HL-60 (cell line): Measurements from ENCODE around the gene OR7C2.

Experiments used
- DNase-seq, 2 experiments: peaks; one replicate each; pipeline ENCODE4 v3.0.0-alpha.2; 2010 to 2020; ENCODE audit warnings: low read depth in 1 of 2, low spot score in 1 of 2
- H3K27ac ChIP-seq: fragments of 250-450 bp; sonication (Bioruptor Pico); replicated peaks from 2 replicates; pipeline ENCODE4 v1.5.1; 2020; ENCODE audit warnings: mild to moderate bottlenecking, moderate library complexity
- H3K27me3 ChIP-seq: fragments of 250-450 bp; sonication (Bioruptor Pico); 2 replicates; pipeline ENCODE4 v1.5.1; 2021; ENCODE audit warnings: mild to moderate bottlenecking, moderate library complexity; ENCODE audit not compliant: insufficient read depth, poor library complexity, severe bottlenecking
- H3K4me3 ChIP-seq: replicated peaks from 2 replicates; pipeline ENCODE4 v1.5.1; 2011; ENCODE audit warnings: mild to moderate bottlenecking, control low read depth, low read length; ENCODE audit not compliant: insufficient read depth
- CTCF ChIP-seq: IDR thresholded peaks from one replicate; pipeline ENCODE4 v1.5.1; 2011; ENCODE audit warnings: low read length, control low read depth, inconsistent platforms; ENCODE audit not compliant: insufficient read depth
- GABPA ChIP-seq: IDR thresholded peaks from 2 replicates; pipeline ENCODE4 v1.6.1; 2012; ENCODE audit warnings: low read depth
- POLR2AphosphoS5 ChIP-seq: IDR thresholded peaks from 2 replicates; pipeline ENCODE4 v1.6.1; 2012; ENCODE audit warnings: low read depth
- SPI1 ChIP-seq: IDR thresholded peaks from 2 replicates; pipeline ENCODE4 v1.6.1; 2012; ENCODE audit warnings: low read depth, mild to moderate bottlenecking, borderline replicate concordance
- TF ChIP-seq, protein P1 (sequence below): IDR thresholded peaks from 2 replicates; pipeline ENCODE4 v1.6.1; 2012; ENCODE audit warnings: low read depth; ENCODE audit not compliant: insufficient replicate concordance

Gene OR7C2

DNA sequence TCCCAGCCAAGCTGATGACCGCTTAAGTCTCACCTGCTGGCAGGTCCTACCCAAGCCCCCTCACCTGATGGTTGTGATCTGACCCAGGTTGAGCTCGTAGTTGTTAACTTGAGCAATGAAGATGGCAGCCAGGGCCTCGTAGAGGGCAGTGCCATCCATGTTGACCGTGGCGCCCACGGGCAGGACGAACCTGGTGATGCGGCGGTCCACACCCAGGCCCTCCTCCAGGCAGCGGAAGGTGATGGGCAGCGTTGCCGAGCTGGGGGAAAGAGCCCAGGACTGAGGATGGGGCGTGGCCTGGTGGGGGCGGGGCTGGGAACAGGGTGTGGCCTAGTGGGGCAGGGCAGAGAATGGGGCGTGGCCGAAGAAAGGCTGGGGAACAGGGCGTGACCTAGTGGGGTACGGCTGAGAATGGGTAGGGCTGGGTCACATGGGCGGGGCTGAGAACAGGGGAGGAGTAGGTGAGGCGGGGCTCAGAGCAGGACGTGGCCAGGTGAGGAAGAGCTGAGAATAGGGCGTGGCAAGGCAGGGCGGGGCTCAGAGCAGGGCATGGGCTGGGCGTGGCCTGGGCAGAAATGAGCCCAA lies 12.9 kb downstream of the OR7C2 start:
- no peak for TF ChIP-seq SPI1
- TF ChIP-seq, protein P1, sequence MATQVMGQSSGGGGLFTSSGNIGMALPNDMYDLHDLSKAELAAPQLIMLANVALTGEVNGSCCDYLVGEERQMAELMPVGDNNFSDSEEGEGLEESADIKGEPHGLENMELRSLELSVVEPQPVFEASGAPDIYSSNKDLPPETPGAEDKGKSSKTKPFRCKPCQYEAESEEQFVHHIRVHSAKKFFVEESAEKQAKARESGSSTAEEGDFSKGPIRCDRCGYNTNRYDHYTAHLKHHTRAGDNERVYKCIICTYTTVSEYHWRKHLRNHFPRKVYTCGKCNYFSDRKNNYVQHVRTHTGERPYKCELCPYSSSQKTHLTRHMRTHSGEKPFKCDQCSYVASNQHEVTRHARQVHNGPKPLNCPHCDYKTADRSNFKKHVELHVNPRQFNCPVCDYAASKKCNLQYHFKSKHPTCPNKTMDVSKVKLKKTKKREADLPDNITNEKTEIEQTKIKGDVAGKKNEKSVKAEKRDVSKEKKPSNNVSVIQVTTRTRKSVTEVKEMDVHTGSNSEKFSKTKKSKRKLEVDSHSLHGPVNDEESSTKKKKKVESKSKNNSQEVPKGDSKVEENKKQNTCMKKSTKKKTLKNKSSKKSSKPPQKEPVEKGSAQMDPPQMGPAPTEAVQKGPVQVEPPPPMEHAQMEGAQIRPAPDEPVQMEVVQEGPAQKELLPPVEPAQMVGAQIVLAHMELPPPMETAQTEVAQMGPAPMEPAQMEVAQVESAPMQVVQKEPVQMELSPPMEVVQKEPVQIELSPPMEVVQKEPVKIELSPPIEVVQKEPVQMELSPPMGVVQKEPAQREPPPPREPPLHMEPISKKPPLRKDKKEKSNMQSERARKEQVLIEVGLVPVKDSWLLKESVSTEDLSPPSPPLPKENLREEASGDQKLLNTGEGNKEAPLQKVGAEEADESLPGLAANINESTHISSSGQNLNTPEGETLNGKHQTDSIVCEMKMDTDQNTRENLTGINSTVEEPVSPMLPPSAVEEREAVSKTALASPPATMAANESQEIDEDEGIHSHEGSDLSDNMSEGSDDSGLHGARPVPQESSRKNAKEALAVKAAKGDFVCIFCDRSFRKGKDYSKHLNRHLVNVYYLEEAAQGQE = no peak
- TF ChIP-seq GABPA = no peak
- no peak for TF ChIP-seq CTCF
- TF ChIP-seq POLR2AphosphoS5 = no peak
- no peak for DNase-seq
- no peak overlapping the region for H3K4me3 ChIP-seq
- H3K27me3 ChIP-seq = no peaks in the 10 kb centered on the region
- H3K27ac ChIP-seq = no peak overlapping the region

DNA sequence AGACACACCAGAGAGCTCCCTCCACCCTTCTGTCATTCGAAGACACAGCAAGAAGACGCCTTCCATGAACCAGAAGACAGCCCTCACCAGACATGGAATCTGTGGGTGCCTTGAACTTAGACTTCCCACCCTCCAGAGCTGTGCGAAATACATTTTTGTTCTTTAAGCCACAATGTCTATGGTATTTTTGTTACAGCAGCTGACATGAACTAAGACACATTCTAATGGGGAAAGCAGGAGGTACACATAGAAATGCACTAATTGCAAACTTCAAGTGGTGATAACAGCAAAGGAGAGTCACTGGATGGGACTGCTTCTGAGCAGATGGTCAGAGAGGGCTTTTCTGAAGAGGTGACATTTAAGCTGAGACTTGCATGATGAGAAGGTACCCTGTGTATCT lies 16.2 kb downstream of the OR7C2 start:
- DNase-seq = no peak
- no peak overlapping the region for H3K27ac ChIP-seq
- TF ChIP-seq POLR2AphosphoS5 (no peak), GABPA (no peak), SPI1 (no peak), CTCF (no peak)
- TF ChIP-seq, protein P1 = no peak
- H3K27me3 ChIP-seq = no peaks in the 10 kb centered on the region
- H3K4me3 ChIP-seq = no peak overlapping the region

DNA sequence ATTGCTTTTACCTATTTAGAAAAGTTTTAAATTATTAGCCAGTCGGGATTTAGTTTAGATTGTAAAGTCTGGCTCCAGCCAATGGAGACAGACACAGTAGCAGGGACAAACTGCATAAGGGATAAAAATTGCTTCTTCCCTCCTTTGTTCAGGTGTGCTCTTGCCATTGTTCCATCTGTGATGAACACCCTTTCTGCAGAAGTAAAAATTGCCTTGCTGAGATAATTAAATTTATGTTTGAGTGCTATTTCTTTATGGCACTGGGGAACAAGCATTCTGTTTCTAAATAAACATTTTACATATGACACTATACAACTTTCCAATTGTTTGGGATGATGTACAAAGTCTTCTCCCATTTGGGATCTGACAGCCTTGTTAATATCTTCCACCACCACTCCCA lies 18.0 kb downstream of the OR7C2 start:
- TF ChIP-seq, protein P1 = no peak
- TF ChIP-seq CTCF (no peak), SPI1 (no peak), POLR2AphosphoS5 (no peak), GABPA (no peak)
- H3K27ac ChIP-seq = no peak overlapping the region
- DNase-seq = no peak
- H3K27me3 ChIP-seq = no peaks in the 10 kb centered on the region
- no peak overlapping the region for H3K4me3 ChIP-seq
